Lung (tissue), 12 donors: ENCODE measurements around the gene MPHOSPH9. TPM values are rescaled to one million over a fixed set of nuclear protein-coding genes. Genes with fewer than 3 reads are reported as not detected.

ENCODE experiments used
- ATAC-seq: fragments of 200-7000 bp; cut with Tn5 transposase; one replicate; pipeline ENCODE4 v1.9.1; 2020; ENCODE audit warnings: moderate number of reproducible peaks; ENCODE audit not compliant: insufficient read depth, low FRiP score
- DNase-seq, 3 donors: peaks; one replicate each; pipeline ENCODE4 v3.0.0-alpha.2; 2013 to 2017
- H3K27ac ChIP-seq, 2 donors: one replicate each; pipeline ENCODE4 v1.5.1; 2013; ENCODE audit warnings: mild to moderate bottlenecking in 2 of 2, moderate library complexity in 2 of 2, control low read depth in 1 of 2, inconsistent platforms in 1 of 2, low read depth in 1 of 2, low read length in 1 of 2
- H3K27me3 ChIP-seq, 3 donors: one replicate each; pipeline ENCODE4 v1.5.1; 2013; ENCODE audit warnings: low read length in 2 of 3; ENCODE audit not compliant: control insufficient read depth in 3 of 3, insufficient read depth in 3 of 3
- H3K36me3 ChIP-seq, 4 donors: one replicate each; pipeline ENCODE4 v1.5.1; 2013; ENCODE audit warnings: low read length in 4 of 4, mild to moderate bottlenecking in 1 of 4, moderate library complexity in 1 of 4; ENCODE audit not compliant: control insufficient read depth in 4 of 4, insufficient read depth in 4 of 4
- H3K4me1 ChIP-seq, 5 donors: one replicate each; pipeline ENCODE4 v1.5.1; 2013; ENCODE audit warnings: low read length in 5 of 5, mild to moderate bottlenecking in 2 of 5, moderate library complexity in 1 of 5; ENCODE audit not compliant: control insufficient read depth in 5 of 5, insufficient read depth in 5 of 5
- H3K4me3 ChIP-seq: one replicate; pipeline ENCODE4 v1.5.1; 2013; ENCODE audit warnings: mild to moderate bottlenecking, control low read depth, moderate library complexity
- H3K9ac ChIP-seq, 2 donors: one replicate each; pipeline ENCODE4 v1.5.1; 2013; ENCODE audit warnings: low read length in 2 of 2, control low read depth in 1 of 2; ENCODE audit not compliant: insufficient read depth in 1 of 2
- H3K9me3 ChIP-seq, 4 donors: one replicate each; pipeline ENCODE4 v1.5.1; 2013; ENCODE audit warnings: low read length in 3 of 4, mild to moderate bottlenecking in 1 of 4, moderate library complexity in 1 of 4; ENCODE audit not compliant: control insufficient read depth in 4 of 4, insufficient read depth in 3 of 4
- WGBS, 2 donors: extraction: QIAGEN DNeasy Blood & Tissue Kit; methylation state at CpG; one replicate each; pipeline ENCODE4 v1.1.7; 2013; 5-methylcytosine and 5-hydroxymethylcytosine counted together
- polyA plus RNA-seq, 2 donors: library from polyadenylated mRNA; stranded (reverse); fragments of 200-250 nt; gene quantifications; one replicate each; pipeline ENCODE4 v1.2.1, GENCODE V29; 2013
- total RNA-seq, 2 donors: library from RNA; depleted of rRNA in 1 of 2; stranded (reverse); fragments of >200 nt in 1 of 2; gene quantifications; one replicate each; pipeline ENCODE4 v1.2.1, GENCODE V29; 2014 to 2021
- TF ChIP-seq, protein P1 (sequence below): IDR thresholded peaks from 2 replicates; pipeline ENCODE4 v1.5.1; 2012; ENCODE audit warnings: mild to moderate bottlenecking; ENCODE audit errors: control extremely low read depth, extremely low read depth
- donor health status: control.
- donor health status: control.
- donor health status: Bipolar disorder and iron deficiency.
- donor health status: healthy.
- donor health status: DM: yes; HTN: yes; CAD: no.

The MPHOSPH9 gene
- total and polyA plus RNA-seq, 4 donors = 5.0 to 56.9 (median 12.4) TPM

DNA sequence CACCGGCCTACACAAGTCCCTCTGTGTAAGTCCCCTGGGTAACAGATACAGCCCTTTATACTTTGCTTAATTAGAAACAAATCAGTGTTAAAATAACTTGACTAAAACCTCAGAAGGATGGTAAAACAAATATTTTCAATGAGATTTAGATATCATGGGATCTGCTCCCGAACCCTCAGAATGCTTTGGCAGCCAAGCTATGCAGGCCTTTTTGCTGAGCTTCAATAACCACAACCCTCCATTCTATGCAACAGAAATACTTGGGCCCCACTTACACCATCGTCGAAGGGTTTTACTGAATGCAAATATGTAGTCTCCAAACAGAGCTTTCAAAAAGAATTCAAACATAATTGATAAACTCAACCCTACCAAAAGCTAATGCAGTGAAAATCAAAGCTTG, 52.8 kb downstream of the MPHOSPH9 start:
- ATAC-seq = no peak
- TF ChIP-seq, protein P1, sequence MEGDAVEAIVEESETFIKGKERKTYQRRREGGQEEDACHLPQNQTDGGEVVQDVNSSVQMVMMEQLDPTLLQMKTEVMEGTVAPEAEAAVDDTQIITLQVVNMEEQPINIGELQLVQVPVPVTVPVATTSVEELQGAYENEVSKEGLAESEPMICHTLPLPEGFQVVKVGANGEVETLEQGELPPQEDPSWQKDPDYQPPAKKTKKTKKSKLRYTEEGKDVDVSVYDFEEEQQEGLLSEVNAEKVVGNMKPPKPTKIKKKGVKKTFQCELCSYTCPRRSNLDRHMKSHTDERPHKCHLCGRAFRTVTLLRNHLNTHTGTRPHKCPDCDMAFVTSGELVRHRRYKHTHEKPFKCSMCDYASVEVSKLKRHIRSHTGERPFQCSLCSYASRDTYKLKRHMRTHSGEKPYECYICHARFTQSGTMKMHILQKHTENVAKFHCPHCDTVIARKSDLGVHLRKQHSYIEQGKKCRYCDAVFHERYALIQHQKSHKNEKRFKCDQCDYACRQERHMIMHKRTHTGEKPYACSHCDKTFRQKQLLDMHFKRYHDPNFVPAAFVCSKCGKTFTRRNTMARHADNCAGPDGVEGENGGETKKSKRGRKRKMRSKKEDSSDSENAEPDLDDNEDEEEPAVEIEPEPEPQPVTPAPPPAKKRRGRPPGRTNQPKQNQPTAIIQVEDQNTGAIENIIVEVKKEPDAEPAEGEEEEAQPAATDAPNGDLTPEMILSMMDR = no peak
- H3K9ac ChIP-seq = no peak overlapping the region
- no peaks in the 10 kb centered on the region for H3K4me1 ChIP-seq
- H3K9me3 ChIP-seq = peaks cover 0 to 2% (median 0%) of the 10 kb centered on the region in 4 donors
- no peaks in the 10 kb centered on the region for H3K27me3 ChIP-seq
- WGBS, 2 donors = 86 to 94% methylated on average over 4 of the region's 4 CpGs
- H3K27ac ChIP-seq = no peak overlapping the region
- no peak for DNase-seq
- peaks cover 0 to 12% (median 6%) of the 10 kb centered on the region in 4 donors for H3K36me3 ChIP-seq
- no peak overlapping the region for H3K4me3 ChIP-seq

DNA sequence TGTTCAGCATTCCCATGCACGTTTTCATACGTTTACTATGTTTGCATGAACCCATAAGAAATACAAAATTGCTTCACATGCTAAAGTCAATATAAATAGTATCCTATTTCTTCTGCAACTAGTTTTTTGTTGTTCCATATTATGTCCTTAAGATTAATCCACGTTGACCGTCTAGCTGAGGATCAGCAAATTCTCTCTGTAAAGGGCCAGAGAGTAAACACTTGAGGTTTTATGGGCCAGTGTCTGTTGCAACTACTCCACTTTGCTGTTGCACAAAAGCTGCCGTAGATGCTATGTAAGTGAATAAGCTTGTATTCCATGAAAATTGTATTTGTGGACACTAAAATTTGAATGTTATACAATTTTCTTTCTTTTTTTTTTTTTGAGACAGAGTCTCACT, 61.0 kb downstream of the MPHOSPH9 start:
- Histone ChIP-seq H3K27ac (no peak overlapping the region), H3K27me3 (no peaks in the 10 kb centered on the region), H3K9me3 (no peaks in the 10 kb centered on the region), H3K36me3 (peaks cover 4 to 9% (median 8%) of the 10 kb centered on the region in 4 donors), H3K4me1 (no peaks in the 10 kb centered on the region), H3K9ac (no peak overlapping the region), H3K4me3 (no peak overlapping the region)
- DNase-seq (no peak), ATAC-seq (no peak)
- WGBS, 2 donors = 56 to 78% methylated on average over 5 of the region's 5 CpGs
- TF ChIP-seq, protein P1 = no peak

DNA sequence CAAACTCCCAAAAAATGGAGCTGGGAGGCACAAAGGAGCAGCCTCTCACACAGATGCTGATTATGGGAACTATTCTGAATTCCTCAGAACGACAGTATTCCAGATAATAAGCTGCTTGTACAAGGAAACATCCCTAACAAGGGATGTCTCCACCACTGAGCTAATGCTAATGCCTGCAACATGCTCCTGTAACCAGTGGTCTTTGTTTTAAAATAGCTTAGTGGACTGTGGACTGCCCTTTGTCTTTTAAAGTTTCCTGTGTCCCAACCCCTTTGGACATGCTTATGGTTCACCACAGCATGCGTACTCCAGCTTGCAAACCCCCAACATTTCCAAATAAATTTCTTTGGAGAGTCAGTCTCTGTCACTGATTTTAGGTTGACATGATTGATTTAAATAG, 65.6 kb downstream of the MPHOSPH9 start:
- DNase-seq (no peak), ATAC-seq (no peak)
- no peaks in the 10 kb centered on the region for H3K9me3 ChIP-seq
- TF ChIP-seq, protein P1 = no peak
- no peak overlapping the region for H3K27ac ChIP-seq
- H3K9ac ChIP-seq = no peak overlapping the region
- peaks cover 5 to 17% (median 11%) of the 10 kb centered on the region in 4 donors for H3K36me3 ChIP-seq
- no peak overlapping the region for H3K4me3 ChIP-seq
- H3K4me1 ChIP-seq = peaks cover 0 to 12% (median 0%) of the 10 kb centered on the region in 5 donors
- 49 to 92% methylated on average over 2 of the region's 2 CpGs for WGBS, 2 donors
- no peaks in the 10 kb centered on the region for H3K27me3 ChIP-seq

DNA sequence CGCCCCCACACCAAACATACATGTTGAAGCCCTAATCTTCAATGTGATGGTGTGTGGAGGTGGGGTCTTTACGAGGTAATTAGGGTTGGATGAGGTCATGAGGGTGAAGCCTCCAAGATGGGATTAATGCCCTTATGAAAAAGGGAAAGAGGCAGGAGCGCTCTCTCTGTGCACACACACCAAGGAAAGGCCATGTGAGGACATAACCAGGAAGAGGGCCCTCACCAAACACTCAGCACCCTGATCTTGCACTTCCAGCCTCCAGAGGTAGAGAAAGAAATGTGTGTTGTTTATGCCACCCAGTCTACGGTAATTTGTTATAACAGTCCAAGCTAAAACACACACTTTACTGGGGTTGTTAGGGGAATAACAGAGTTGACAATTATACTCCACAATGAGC, 67.4 kb downstream of the MPHOSPH9 start:
- DNase-seq = no peak
- WGBS, 2 donors = 77 to 92% methylated on average over 4 of the region's 4 CpGs
- peak; percentile 15 for ATAC-seq
- peak overlapping the region in 1 of 2 donors; percentile 40 for H3K27ac ChIP-seq
- TF ChIP-seq, protein P1 = no peak
- H3K4me3 ChIP-seq = no peak overlapping the region
- peaks cover 5 to 18% (median 11%) of the 10 kb centered on the region in 4 donors for H3K36me3 ChIP-seq
- H3K9ac ChIP-seq = no peak overlapping the region
- no peaks in the 10 kb centered on the region for H3K27me3 ChIP-seq
- no peaks in the 10 kb centered on the region for H3K9me3 ChIP-seq
- H3K4me1 ChIP-seq = peaks cover 0 to 13% (median 2%) of the 10 kb centered on the region in 5 donors
